Right lung (tissue), 5 donors: ENCODE data around the gene CDH15. TPM values are rescaled to one million over a fixed set of nuclear protein-coding genes. Genes with fewer than 3 reads are reported as not detected.

ENCODE experiments used
- DNase-seq, 2 donors: peaks; one replicate each; pipeline ENCODE4 v3.0.0-alpha.2; 2013
- polyA plus RNA-seq, 5 donors: library from polyadenylated mRNA; unstranded; fragments of 120-200 nt; gene quantifications; one replicate each; pipeline versions ENCODE4 v1.2.1 to v1.2.3, GENCODE V29; 2013; ENCODE audit warnings: inconsistent platforms in 1 of 5, low replicate concordance in 1 of 5; ENCODE audit not compliant: insufficient read length in 5 of 5, insufficient read depth in 1 of 5

The CDH15 gene
- polyA plus RNA-seq, 5 donors, result 0.10 to 10.6 (median 0.37) TPM

- no peak for DNase-seq
Observed at GRCh38 chr16:89198417-89199240, 27.1 kb downstream of the CDH15 start.

GRCh38 chr16:89199241-89200123, 27.9 kb downstream of the CDH15 start:
- DNase-seq, result no peak

- DNase-seq, result no peak
Observed at GRCh38 chr16:89200124-89200849, 28.7 kb downstream of the CDH15 start, which contains the start of gene SLC22A31. SLC22A31 (minus strand) TSS chr16:89200537; CDS start chr16:89200501, 36 bp downstream.

DNA sequence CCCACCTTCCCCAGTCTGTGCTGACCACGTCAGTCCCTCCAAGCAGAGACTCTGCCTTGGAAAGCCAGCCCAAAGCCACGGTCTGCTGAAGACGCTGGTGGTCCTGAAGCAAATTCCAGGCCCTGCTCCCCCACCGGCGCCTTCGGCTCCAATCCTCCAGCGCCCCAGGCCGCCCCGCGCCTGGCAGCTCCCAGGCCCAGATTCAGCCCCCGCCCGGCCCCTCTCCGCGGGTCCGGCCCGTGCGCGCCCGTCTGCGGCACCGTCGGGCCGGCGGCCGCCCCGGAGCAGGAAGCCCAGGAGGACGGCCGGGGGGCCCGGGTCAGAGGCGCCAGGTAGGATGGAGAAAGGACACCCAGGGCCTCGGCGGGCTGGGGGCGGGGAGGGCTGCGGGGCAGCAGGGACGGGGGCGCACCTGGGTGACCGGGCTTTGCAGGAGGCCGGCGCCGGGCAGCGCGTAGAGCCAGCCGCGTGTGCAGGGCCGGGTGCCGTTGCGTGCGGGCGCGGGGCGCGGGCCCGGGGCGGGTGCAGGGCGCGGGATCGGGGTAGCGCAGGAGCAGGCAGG, 29.4 kb downstream of the CDH15 start:
- DNase-seq, result no peak

- DNase-seq, result peak; percentile 36 to 49
Observed at GRCh38 chr16:89201439-89202377, 30.2 kb downstream of the CDH15 start.

GRCh38 chr16:89202422-89203215, 31.1 kb downstream of the CDH15 start:
- no peak for DNase-seq

GRCh38 chr16:89207993-89208392, 36.4 kb downstream of the CDH15 start:
- no peak for DNase-seq

DNA sequence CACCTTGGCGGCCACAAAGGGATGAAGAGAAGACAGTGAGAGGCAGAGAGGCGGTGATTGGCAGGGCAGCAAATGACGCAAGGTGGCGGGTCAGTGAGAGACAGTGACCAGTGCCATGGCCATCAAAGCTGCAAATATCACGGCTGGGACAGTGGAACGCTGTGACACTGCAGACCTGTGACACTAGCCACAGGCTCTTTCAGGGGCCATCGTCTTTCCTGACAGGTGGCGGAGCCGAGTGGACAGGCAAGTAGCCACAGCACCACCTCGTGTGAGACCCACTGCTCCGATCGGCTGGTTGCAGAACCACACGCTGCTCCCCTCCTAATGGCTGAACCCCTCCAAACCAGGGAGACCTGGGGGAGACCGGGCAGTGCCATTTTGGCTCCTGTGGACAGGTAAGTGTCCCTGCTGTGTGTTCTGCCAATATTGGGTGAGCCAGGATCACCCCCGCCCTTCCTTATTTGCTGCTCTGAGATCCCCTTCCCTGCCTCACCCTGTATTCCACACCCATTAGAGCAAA, 38.0 kb downstream of the CDH15 start:
- no peak for DNase-seq

GRCh38 chr16:89210165-89210903, 38.8 kb downstream of the CDH15 start:
- DNase-seq, result no peak

DNA sequence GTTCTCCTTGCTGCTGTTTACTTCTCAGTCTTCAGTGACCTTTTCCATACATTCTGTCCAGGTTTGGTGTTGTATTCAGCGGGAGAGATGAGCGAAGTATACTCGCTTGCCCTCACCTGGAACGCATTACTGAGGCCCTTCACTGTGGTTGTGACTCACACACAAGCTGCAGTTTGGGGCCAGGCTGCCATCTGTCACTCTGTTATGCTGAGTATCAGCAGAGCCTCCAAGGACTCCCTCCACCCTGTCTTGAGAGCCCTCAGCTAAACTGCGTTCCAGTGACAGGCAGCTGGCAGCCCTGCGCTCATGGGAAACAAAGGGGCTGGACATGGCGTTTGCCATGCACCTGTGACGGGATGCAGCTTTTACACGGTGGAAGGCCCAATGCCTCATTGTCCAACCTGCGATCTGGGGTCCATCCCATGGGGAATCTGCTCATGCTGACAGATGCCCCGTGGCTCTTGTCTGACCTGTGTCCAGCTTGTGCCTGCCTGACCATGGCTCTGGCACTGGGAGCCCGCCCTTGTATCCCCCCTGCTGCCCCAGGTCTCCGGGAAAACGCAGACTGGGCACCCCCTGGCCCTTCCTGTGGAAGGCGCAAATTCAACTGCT, 39.5 kb downstream of the CDH15 start:
- DNase-seq, result no peak

DNA sequence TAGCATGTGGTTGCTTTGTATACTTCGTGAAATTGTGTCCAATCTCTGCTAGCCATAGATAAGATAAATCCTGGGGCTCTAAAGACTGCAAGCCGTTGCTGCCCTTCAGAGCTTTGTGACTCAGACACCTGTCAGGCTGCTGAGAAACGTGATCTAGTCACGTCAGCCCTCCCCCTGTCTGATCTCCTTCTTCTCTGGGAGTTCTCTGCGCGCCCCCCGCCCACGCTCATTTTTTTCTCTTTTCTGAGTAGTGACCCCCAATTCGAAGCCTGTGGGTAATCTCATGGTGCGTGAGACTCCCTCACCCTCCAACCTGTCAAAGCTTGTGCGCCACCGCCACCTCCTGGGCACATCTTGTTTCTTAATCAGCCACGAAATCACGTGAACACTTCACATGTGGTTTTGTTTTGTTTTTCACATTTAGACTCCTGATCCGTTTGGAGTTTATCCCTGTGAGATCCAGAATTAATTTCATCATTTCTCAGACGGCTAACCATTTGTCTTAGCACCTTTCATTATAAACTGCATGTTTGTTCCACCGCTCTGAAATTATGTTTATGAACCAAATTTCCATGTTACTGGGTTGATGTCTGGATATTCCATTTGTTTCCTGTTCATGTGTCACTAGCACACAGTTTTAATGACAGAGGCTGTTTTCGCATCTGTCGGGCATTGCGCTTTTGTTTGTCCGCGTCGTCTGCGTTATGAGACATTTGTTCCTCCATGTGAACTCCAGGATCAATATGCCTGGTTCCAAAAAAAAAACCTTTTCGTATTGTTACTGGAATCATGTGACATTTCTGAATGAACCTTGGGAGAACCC, 45.0 kb downstream of the CDH15 start:
- DNase-seq, result peak; percentile 56 to 69

DNA sequence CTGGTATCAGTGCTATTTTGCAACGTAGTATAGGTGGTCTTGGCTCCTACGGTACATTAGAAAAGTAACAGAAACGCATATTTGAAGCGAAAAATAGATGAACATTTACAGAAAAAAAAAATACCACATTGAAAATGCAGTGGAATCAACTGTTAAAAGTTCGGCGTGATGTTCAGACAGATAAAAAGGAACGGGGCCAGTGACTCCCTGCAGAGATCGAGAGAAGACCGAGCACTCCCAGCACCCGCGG, 45.5 kb downstream of the CDH15 start:
- DNase-seq, result no peak

DNA sequence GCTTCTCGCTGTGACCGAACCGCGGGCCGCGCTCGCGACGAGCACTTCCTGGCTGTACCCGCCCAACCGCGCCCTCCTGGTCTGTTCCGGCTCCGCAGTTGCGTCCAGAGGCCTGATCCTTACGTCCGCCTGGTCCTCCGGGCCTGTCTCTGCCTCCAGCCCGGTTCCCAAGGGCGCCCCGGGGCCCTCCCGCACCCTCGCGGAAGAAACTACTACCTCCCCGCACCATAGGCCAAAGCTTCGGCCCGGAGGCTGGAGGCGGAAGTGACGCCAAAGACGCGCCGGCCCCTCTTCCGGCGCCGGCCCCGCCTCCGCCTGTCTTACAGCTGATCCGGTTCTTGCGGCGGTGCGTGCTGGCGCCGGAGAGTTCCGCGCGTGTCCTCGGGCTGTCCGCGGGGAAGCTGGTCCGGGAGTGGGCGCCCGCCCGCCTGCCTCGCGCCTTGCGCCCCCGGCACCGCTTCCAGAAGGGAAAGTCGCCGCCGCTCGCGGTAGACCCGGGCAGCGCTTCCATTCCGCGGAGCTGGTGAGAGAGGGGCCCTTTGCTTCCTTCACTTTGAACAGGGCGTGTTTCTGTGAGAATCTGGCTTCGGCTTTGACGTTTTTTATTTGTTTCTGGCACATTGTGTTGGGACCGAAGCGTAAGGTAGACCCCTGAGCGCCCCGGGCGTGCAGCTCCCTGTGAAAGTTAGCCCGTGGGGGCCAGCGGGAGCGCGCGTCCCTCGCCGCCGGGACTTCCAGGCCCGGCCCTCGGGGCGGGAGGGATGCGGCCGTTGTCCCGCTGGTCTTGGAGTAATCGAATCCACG, 46.0 kb downstream of the CDH15 start, which contains the start of gene ZNF778:
TSS of gene ZNF778 (plus strand) at position 316 of the 804 bp plus-strand sequence. CDS start 3,425 bp downstream, outside the sequence.
- DNase-seq, result peak; percentile 82 to 84

DNA sequence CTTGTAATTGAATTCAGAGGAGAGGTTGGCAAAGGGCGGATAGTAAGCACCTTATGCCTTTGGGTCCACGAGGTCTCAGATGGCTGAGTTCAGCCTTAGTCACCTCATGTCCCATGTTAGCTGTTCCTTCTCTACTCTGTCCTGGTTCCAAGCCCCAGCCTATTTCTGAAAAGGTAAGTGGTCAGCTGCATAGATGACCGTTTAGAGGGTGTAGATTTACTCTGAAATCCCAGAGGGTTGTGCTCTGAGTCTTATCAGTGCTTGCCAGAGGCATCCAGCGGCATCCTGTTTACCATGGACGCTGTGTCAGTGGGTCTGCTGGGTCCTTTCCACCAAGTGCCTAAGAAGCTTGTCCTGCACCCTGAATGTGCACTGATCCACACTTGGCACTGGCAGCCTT, 47.8 kb downstream of the CDH15 start:
- DNase-seq, result no peak

- DNase-seq, result no peak
Observed at GRCh38 chr16:89221604-89222003, 50.1 kb downstream of the CDH15 start.

DNA sequence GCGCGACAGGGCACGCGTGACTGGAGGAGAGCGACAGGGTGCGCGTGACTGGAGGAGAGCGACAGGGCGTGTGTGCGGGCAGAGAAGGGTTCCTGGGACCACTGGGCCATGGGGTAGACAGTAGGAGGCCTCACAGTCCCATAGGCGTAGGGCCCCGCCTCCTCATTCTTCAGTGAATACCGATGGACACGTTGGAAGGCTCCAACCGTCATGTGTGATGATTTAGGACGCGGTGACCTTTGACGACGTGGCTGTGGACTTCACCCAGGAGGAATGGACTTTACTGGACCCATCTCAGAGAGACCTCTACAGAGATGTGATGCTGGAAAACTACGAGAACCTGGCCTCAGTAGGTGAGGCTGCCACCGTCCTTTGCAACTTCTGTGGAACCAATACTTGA, 51.4 kb downstream of the CDH15 start:
- DNase-seq, result no peak

- no peak for DNase-seq
Observed at GRCh38 chr16:89224665-89225064, 53.1 kb downstream of the CDH15 start.
